Measurements from ENCODE around the gene ZNF462. TPM values are rescaled to one million over a fixed set of nuclear protein-coding genes. Genes with fewer than 3 reads are reported as not detected.

The ZNF462 gene
- total RNA-seq, 1 donor = 9.8 TPM

GRCh38 chr9:106953174-106953573, 90.2 kb downstream of the ZNF462 start:
- peak overlapping the region; percentile 10 for H3K27ac ChIP-seq (ENCODE audit: low read depth, low read length)
- no peak overlapping the region for H3K4me2 ChIP-seq (ENCODE audit: insufficient read depth, low read length)

GRCh38 chr9:106954558-106954957, 91.6 kb downstream of the ZNF462 start:
- no peak for DNase-seq (ENCODE audit: insufficient read length, low spot score, missing footprints)
- TF ChIP-seq CTCF (IDR thresholded peaks at IDR 0.05; ENCODE audit: extremely low read depth, low read depth, low read length) = no peak
- no peaks in the 10 kb centered on the region for H3K27me3 ChIP-seq (ENCODE audit: insufficient read depth, low read length)

More at GRCh38 chr9:106953174-106953573, 90.2 kb downstream of the ZNF462 start:
- no peak overlapping the region for H2AFZ ChIP-seq (ENCODE audit: low read length)
- no peaks in the 10 kb centered on the region for H3K36me3 ChIP-seq (ENCODE audit: insufficient read depth, low read length)
- H4K20me1 ChIP-seq (ENCODE audit: insufficient read depth, low read length) = no peaks in the 10 kb centered on the region
- no peak overlapping the region for H3K4me3 ChIP-seq (ENCODE audit: insufficient read depth, low read length)
- no peaks in the 10 kb centered on the region for H3K79me2 ChIP-seq (ENCODE audit: insufficient read depth, low read length)
- peak; percentile 43 for DNase-seq (ENCODE audit: insufficient read length, low spot score, missing footprints)
- peaks cover 19% of the 10 kb centered on the region for H3K4me1 ChIP-seq (ENCODE audit: insufficient read depth, low read length)
- no peaks in the 10 kb centered on the region for H3K9me3 ChIP-seq (ENCODE audit: low read depth, low read length)
- TF ChIP-seq CTCF (IDR thresholded peaks at IDR 0.05; ENCODE audit: extremely low read depth, low read depth, low read length) = no peak
- no peaks in the 10 kb centered on the region for H3K27me3 ChIP-seq (ENCODE audit: insufficient read depth, low read length)

GRCh38 chr9:106954974-106955850, 92.2 kb downstream of the ZNF462 start:
- Histone ChIP-seq H3K4me3 (ENCODE audit: insufficient read depth, low read length) (no peak overlapping the region), H3K36me3 (ENCODE audit: insufficient read depth, low read length) (no peaks in the 10 kb centered on the region), H3K27ac (ENCODE audit: low read depth, low read length) (no peak overlapping the region), H4K20me1 (ENCODE audit: insufficient read depth, low read length) (no peaks in the 10 kb centered on the region), H3K79me2 (ENCODE audit: insufficient read depth, low read length) (no peaks in the 10 kb centered on the region), H3K4me1 (ENCODE audit: insufficient read depth, low read length) (peaks cover 30% of the 10 kb centered on the region), H3K27me3 (ENCODE audit: insufficient read depth, low read length) (no peaks in the 10 kb centered on the region), H3K9me3 (ENCODE audit: low read depth, low read length) (no peaks in the 10 kb centered on the region), H2AFZ (ENCODE audit: low read length) (no peak overlapping the region), H3K4me2 (ENCODE audit: insufficient read depth, low read length) (no peak overlapping the region)
- TF ChIP-seq CTCF (IDR thresholded peaks at IDR 0.05; ENCODE audit: extremely low read depth, low read depth, low read length) = no peak
- no peak for DNase-seq (ENCODE audit: insufficient read length, low spot score, missing footprints)

More at GRCh38 chr9:106954558-106954957, 91.6 kb downstream of the ZNF462 start:
- Histone ChIP-seq H3K4me1 (ENCODE audit: insufficient read depth, low read length) (peaks cover 30% of the 10 kb centered on the region), H3K4me2 (ENCODE audit: insufficient read depth, low read length) (no peak overlapping the region), H2AFZ (ENCODE audit: low read length) (no peak overlapping the region), H4K20me1 (ENCODE audit: insufficient read depth, low read length) (no peaks in the 10 kb centered on the region), H3K9me3 (ENCODE audit: low read depth, low read length) (no peaks in the 10 kb centered on the region), H3K27ac (ENCODE audit: low read depth, low read length) (no peak overlapping the region), H3K36me3 (ENCODE audit: insufficient read depth, low read length) (no peaks in the 10 kb centered on the region), H3K79me2 (ENCODE audit: insufficient read depth, low read length) (no peaks in the 10 kb centered on the region), H3K4me3 (ENCODE audit: insufficient read depth, low read length) (no peak overlapping the region)

- no peak for TF ChIP-seq CTCF (IDR thresholded peaks at IDR 0.05; ENCODE audit: extremely low read depth, low read depth, low read length)
- DNase-seq (ENCODE audit: insufficient read length, low spot score, missing footprints) = no peak
- no peak overlapping the region for H3K4me2 ChIP-seq (ENCODE audit: insufficient read depth, low read length)
- no peaks in the 10 kb centered on the region for H3K36me3 ChIP-seq (ENCODE audit: insufficient read depth, low read length)
- no peak overlapping the region for H3K27ac ChIP-seq (ENCODE audit: low read depth, low read length)
- no peaks in the 10 kb centered on the region for H3K27me3 ChIP-seq (ENCODE audit: insufficient read depth, low read length)
- H3K79me2 ChIP-seq (ENCODE audit: insufficient read depth, low read length) = no peaks in the 10 kb centered on the region
- H2AFZ ChIP-seq (ENCODE audit: low read length) = no peak overlapping the region
- no peaks in the 10 kb centered on the region for H3K9me3 ChIP-seq (ENCODE audit: low read depth, low read length)
- no peak overlapping the region for H3K4me3 ChIP-seq (ENCODE audit: insufficient read depth, low read length)
- H3K4me1 ChIP-seq (ENCODE audit: insufficient read depth, low read length) = peaks cover 33% of the 10 kb centered on the region
- H4K20me1 ChIP-seq (ENCODE audit: insufficient read depth, low read length) = no peaks in the 10 kb centered on the region
Measured at GRCh38 chr9:106956971-106957370, 94.0 kb downstream of the ZNF462 start.
